Measurements from ENCODE around the gene OMG.

The OMG gene

GRCh38 chr17:31249835-31250141 lies 47.3 kb downstream of the OMG start:
- Histone ChIP-seq H3K27me3 (ENCODE audit: insufficient read depth, low read length, poor library complexity) (no peaks in the 10 kb centered on the region), H3K9ac (ENCODE audit: low read depth, low read length) (no peak overlapping the region), H2AFZ (ENCODE audit: low read depth, low read length) (no peak overlapping the region), H3K36me3 (ENCODE audit: insufficient read depth, low read length) (peaks cover 32% of the 10 kb centered on the region), H3K9me3 (ENCODE audit: insufficient read depth, low read length, severe bottlenecking) (no peaks in the 10 kb centered on the region), H3K79me2 (ENCODE audit: insufficient read depth, low read length) (no peaks in the 10 kb centered on the region), H3K27ac (ENCODE audit: low read length) (no peak overlapping the region), H3K4me2 (ENCODE audit: insufficient read depth, low read length) (no peak overlapping the region), H4K20me1 (ENCODE audit: insufficient read depth, low read length) (no peaks in the 10 kb centered on the region), H3K4me3 (ENCODE audit: low read depth in 1 of 2, low read length in 2 of 2) (no peak overlapping the region), H3K4me1 (ENCODE audit: insufficient read depth, low read length) (no peaks in the 10 kb centered on the region)
- TF ChIP-seq EZH2 (IDR thresholded peaks at IDR 0.05; ENCODE audit: borderline replicate concordance, low read depth, low read length, severe bottlenecking) = no peak
- ATAC-seq (ENCODE audit: insufficient read depth, low read depth) = no peak
- DNase-seq = no peak

DNA sequence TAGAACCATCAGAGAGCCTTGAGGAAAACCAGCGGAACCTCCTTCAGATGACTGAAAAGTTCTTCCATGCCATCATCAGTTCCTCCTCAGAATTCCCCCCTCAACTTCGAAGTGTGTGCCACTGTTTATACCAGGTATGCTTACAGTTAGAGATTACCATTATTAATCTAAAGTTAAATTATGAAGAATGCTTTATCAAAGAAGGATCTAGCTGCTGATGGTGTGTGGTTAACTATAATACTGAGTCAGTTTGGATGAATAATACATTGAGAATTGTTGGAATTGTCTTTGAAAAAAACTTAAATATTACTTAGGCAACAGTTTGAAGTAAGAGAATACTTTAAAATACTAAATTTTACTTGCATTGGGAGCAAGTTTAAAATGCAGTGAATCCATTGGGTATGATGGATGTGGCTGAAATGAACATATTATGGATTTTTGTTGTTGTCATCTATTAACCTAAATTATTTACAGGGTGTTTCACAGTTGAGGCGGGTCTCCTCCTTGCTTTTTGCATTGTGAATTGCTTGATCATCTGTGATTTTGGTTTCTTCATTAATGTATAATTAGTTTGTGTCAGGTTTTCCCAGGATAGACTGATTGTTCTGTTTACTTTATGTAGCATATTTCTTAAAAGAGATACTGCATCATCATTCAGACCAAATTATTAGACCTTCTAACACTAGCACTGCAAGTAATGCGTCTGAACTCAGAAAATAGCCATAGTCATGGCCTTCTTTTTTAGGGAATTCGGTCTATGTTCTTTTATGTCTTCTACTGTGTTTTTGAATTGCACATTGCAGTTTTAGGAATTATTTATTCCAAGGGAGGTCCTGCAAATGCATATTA lies 47.8 kb downstream of the OMG start:
- Histone ChIP-seq H3K4me1 (ENCODE audit: insufficient read depth, low read length) (no peaks in the 10 kb centered on the region), H3K27ac (ENCODE audit: low read length) (no peak overlapping the region), H3K9ac (ENCODE audit: low read depth, low read length) (no peak overlapping the region), H3K36me3 (ENCODE audit: insufficient read depth, low read length) (peaks cover 38% of the 10 kb centered on the region), H3K79me2 (ENCODE audit: insufficient read depth, low read length) (no peaks in the 10 kb centered on the region), H3K9me3 (ENCODE audit: insufficient read depth, low read length, severe bottlenecking) (no peaks in the 10 kb centered on the region), H3K4me2 (ENCODE audit: insufficient read depth, low read length) (no peak overlapping the region), H3K4me3 (ENCODE audit: low read depth in 1 of 2, low read length in 2 of 2) (no peak overlapping the region), H4K20me1 (ENCODE audit: insufficient read depth, low read length) (no peaks in the 10 kb centered on the region), H2AFZ (ENCODE audit: low read depth, low read length) (no peak overlapping the region), H3K27me3 (ENCODE audit: insufficient read depth, low read length, poor library complexity) (no peaks in the 10 kb centered on the region)
- no peak for TF ChIP-seq EZH2 (IDR thresholded peaks at IDR 0.05; ENCODE audit: borderline replicate concordance, low read depth, low read length, severe bottlenecking)
- no peak for TF ChIP-seq CTCF (IDR thresholded peaks at IDR 0.05; ENCODE audit: borderline replicate concordance, extremely low read depth, low read length, poor library complexity, severe bottlenecking)
- DNase-seq (no peak), ATAC-seq (ENCODE audit: insufficient read depth, low read depth) (no peak)

Data from DND-41 (cell line).